Middle frontal gyrus (tissue), 1 donor: ENCODE results near the gene MYO19.
"Not testable (repeated sequence)": the region's sequence is repeated elsewhere in the genome, so short reads cannot be mapped to it uniquely, and the experiment has no call there.

Experiments used
- DNase-seq: peaks from one replicate; pipeline ENCODE4 v3.0.0-alpha.2; 2015; ENCODE audit warnings: low spot score; ENCODE audit errors: extremely low spot score

Gene MYO19

GRCh38 chr17:36533935-36534839, 481 bp downstream of the MYO19 start:
- no peak for DNase-seq

- DNase-seq: no peak
Observed at GRCh38 chr17:36532435-36532975, 2.2 kb downstream of the MYO19 start.

- no peak for DNase-seq
Observed at GRCh38 chr17:36529121-36529520, 5.5 kb downstream of the MYO19 start.

- no peak for DNase-seq
Observed at GRCh38 chr17:36527621-36528250, 6.9 kb downstream of the MYO19 start.

- no peak for DNase-seq
Observed at GRCh38 chr17:36525888-36526287, 8.8 kb downstream of the MYO19 start.

- DNase-seq: no peak
Observed at GRCh38 chr17:36525113-36525512, 9.6 kb downstream of the MYO19 start.

GRCh38 chr17:36524428-36524876, 10.2 kb downstream of the MYO19 start:
- DNase-seq: no peak

- no peak for DNase-seq
Observed at GRCh38 chr17:36523113-36523512, 11.6 kb downstream of the MYO19 start.

- no peak for DNase-seq
Observed at GRCh38 chr17:36515837-36516236, 18.8 kb downstream of the MYO19 start.

- DNase-seq: no peak
Observed at GRCh38 chr17:36514856-36515255, 19.8 kb downstream of the MYO19 start.

- no peak for DNase-seq
Observed at GRCh38 chr17:36512641-36513040, 22.0 kb downstream of the MYO19 start.

- DNase-seq: no peak
Observed at GRCh38 chr17:36511216-36511615, 23.5 kb downstream of the MYO19 start.

GRCh38 chr17:36510636-36511035, 24.0 kb downstream of the MYO19 start:
- no peak for DNase-seq

- DNase-seq: no peak
Observed at GRCh38 chr17:36509272-36509985, 25.2 kb downstream of the MYO19 start.

GRCh38 chr17:36508439-36508838, 26.2 kb downstream of the MYO19 start:
- not testable (repeated sequence) for DNase-seq

- DNase-seq: no peak
Observed at GRCh38 chr17:36507266-36507665, 27.4 kb downstream of the MYO19 start.

GRCh38 chr17:36506831-36507230, 27.8 kb downstream of the MYO19 start:
- DNase-seq: no peak

GRCh38 chr17:36506249-36506826, 28.3 kb downstream of the MYO19 start:
- DNase-seq: no peak

GRCh38 chr17:36505171-36505570, 29.5 kb downstream of the MYO19 start:
- no peak for DNase-seq

GRCh38 chr17:36504156-36504545, 30.5 kb downstream of the MYO19 start:
- no peak for DNase-seq

GRCh38 chr17:36503456-36504155, 31.1 kb downstream of the MYO19 start:
- DNase-seq: no peak
